HL-60 (cell line): ENCODE results near the gene AGO3.

ENCODE experiments used
- DNase-seq, 2 experiments: peaks; one replicate each; pipeline ENCODE4 v3.0.0-alpha.2; 2010 to 2020; ENCODE audit warnings: low read depth in 1 of 2, low spot score in 1 of 2
- H3K27ac ChIP-seq: fragments of 250-450 bp; sonication (Bioruptor Pico); replicated peaks from 2 replicates; pipeline ENCODE4 v1.5.1; 2020; ENCODE audit warnings: mild to moderate bottlenecking, moderate library complexity
- H3K27me3 ChIP-seq: fragments of 250-450 bp; sonication (Bioruptor Pico); 2 replicates; pipeline ENCODE4 v1.5.1; 2021; ENCODE audit warnings: mild to moderate bottlenecking, moderate library complexity; ENCODE audit not compliant: insufficient read depth, poor library complexity, severe bottlenecking
- H3K4me3 ChIP-seq: replicated peaks from 2 replicates; pipeline ENCODE4 v1.5.1; 2011; ENCODE audit warnings: mild to moderate bottlenecking, control low read depth, low read length; ENCODE audit not compliant: insufficient read depth
- CTCF ChIP-seq: IDR thresholded peaks from one replicate; pipeline ENCODE4 v1.5.1; 2011; ENCODE audit warnings: low read length, control low read depth, inconsistent platforms; ENCODE audit not compliant: insufficient read depth
- GABPA ChIP-seq: IDR thresholded peaks from 2 replicates; pipeline ENCODE4 v1.6.1; 2012; ENCODE audit warnings: low read depth
- POLR2AphosphoS5 ChIP-seq: IDR thresholded peaks from 2 replicates; pipeline ENCODE4 v1.6.1; 2012; ENCODE audit warnings: low read depth
- SPI1 ChIP-seq: IDR thresholded peaks from 2 replicates; pipeline ENCODE4 v1.6.1; 2012; ENCODE audit warnings: low read depth, mild to moderate bottlenecking, borderline replicate concordance
- TF ChIP-seq, protein P1 (sequence below): IDR thresholded peaks from 2 replicates; pipeline ENCODE4 v1.6.1; 2012; ENCODE audit warnings: low read depth; ENCODE audit not compliant: insufficient replicate concordance

The AGO3 gene

GRCh38 chr1:36097693-36098585, 167.0 kb downstream of the AGO3 start:
- H3K27me3 ChIP-seq: no peaks in the 10 kb centered on the region
- no peak overlapping the region for H3K4me3 ChIP-seq
- DNase-seq: no peak
- TF ChIP-seq SPI1 (no peak), CTCF (no peak), POLR2AphosphoS5 (no peak), GABPA (no peak)
- TF ChIP-seq, protein P1, sequence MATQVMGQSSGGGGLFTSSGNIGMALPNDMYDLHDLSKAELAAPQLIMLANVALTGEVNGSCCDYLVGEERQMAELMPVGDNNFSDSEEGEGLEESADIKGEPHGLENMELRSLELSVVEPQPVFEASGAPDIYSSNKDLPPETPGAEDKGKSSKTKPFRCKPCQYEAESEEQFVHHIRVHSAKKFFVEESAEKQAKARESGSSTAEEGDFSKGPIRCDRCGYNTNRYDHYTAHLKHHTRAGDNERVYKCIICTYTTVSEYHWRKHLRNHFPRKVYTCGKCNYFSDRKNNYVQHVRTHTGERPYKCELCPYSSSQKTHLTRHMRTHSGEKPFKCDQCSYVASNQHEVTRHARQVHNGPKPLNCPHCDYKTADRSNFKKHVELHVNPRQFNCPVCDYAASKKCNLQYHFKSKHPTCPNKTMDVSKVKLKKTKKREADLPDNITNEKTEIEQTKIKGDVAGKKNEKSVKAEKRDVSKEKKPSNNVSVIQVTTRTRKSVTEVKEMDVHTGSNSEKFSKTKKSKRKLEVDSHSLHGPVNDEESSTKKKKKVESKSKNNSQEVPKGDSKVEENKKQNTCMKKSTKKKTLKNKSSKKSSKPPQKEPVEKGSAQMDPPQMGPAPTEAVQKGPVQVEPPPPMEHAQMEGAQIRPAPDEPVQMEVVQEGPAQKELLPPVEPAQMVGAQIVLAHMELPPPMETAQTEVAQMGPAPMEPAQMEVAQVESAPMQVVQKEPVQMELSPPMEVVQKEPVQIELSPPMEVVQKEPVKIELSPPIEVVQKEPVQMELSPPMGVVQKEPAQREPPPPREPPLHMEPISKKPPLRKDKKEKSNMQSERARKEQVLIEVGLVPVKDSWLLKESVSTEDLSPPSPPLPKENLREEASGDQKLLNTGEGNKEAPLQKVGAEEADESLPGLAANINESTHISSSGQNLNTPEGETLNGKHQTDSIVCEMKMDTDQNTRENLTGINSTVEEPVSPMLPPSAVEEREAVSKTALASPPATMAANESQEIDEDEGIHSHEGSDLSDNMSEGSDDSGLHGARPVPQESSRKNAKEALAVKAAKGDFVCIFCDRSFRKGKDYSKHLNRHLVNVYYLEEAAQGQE: no peak
- H3K27ac ChIP-seq: no peak overlapping the region

DNA sequence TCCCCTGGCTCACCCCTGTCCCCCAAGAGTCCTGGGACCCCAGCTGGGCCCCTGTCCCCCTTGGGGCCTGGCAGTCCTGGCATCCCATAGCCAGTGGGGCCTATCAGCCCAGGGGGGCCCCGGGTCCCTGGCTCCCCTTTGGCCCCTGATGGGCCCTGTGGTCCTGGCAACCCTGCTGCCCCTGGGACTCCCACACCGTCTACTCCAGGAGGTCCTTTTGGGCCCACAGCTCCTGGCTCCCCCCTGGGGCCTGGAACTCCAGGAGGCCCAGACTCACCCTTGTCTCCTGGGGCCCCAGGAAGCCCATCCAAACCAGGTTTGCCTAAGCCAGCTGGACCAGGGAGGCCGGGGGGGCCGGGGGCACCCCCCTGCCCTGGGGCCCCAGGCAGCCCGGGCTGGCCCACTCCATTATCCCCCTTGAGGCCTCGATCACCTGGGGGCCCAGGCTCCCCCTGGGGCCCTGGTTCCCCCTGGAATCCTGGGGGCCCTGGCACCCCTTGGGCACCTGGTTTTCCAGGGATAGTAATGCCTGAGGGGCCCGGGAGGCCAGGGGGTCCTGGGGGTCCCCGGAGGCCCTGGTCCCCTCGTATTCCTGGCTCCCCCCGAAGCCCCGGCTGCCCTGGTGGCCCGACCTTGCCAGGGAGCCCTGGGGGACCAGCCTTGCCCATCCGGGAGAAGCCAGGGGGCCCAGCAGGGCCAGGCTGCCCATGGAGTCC, 167.9 kb downstream of the AGO3 start:
- no peak for DNase-seq
- TF ChIP-seq, protein P1: no peak
- TF ChIP-seq GABPA (no peak), CTCF (no peak)
- Histone ChIP-seq H3K27me3 (no peaks in the 10 kb centered on the region), H3K27ac (no peak overlapping the region), H3K4me3 (no peak overlapping the region)

GRCh38 chr1:36099681-36100341, 168.9 kb downstream of the AGO3 start:
- no peak overlapping the region for H3K27ac ChIP-seq
- H3K4me3 ChIP-seq: 0 out of 2 replicates have a peak overlapping the region, but pooled peaks have one; percentile 6
- H3K27me3 ChIP-seq: no peaks in the 10 kb centered on the region
- no peak for TF ChIP-seq SPI1
- TF ChIP-seq, protein P1: no peak
- peak; percentile 90 for TF ChIP-seq CTCF
- DNase-seq: peak; percentile 50 to 78
